Measurements from ENCODE around the gene CFI. TPM values are rescaled to one million over a fixed set of nuclear protein-coding genes. Genes with fewer than 3 reads are reported as not detected.

Gene CFI
- total and polyA plus RNA-seq, 2 of the 8 experiments (the other 6 are each of a cell fraction or from before 2014, with no cell fraction given), result not detected

- FAIRE-seq (no peak), DNase-seq (ENCODE audit: low read depth in 1 of 2, low spot score in 2 of 2) (no peak)
- no peak overlapping the region for H3K23ac ChIP-seq (ENCODE audit: insufficient read length)
- H3K4me3 ChIP-seq (ENCODE audit: extremely low read depth in 1 of 4, insufficient read depth in 2 of 4, low read depth in 3 of 4, low read length in 4 of 4), result no peak overlapping the region
- no peak overlapping the region for H3K56ac ChIP-seq (replicated peaks; ENCODE audit: insufficient read length, low read depth, low read length)
- H3K79me2 ChIP-seq (ENCODE audit: control insufficient read depth in 1 of 2, insufficient read depth in 2 of 2, low read length in 2 of 2), result no peaks in the 10 kb centered on the region
- H2BK12ac ChIP-seq (ENCODE audit: low read depth, low read length), result no peak overlapping the region
- no peak overlapping the region for H2BK20ac ChIP-seq (ENCODE audit: low read length)
- H3K18ac ChIP-seq (ENCODE audit: extremely low read depth, low read length), result no peak overlapping the region
- H2AFZ ChIP-seq (ENCODE audit: low read length), result no peak overlapping the region
- H3K4me1 ChIP-seq (replicated peaks in 1 of 4; ENCODE audit: control insufficient read depth in 3 of 4, insufficient read depth in 4 of 4, low read length in 3 of 4), result no peaks in the 10 kb centered on the region
- no peaks in the 10 kb centered on the region for H4K20me1 ChIP-seq (replicated peaks in 1 of 2; ENCODE audit: control insufficient read depth in 1 of 2, insufficient read depth in 2 of 2, low read length in 2 of 2)
- H3K4ac ChIP-seq (replicated peaks; ENCODE audit: insufficient read length, low read depth, low read length), result no peak overlapping the region
- no peak overlapping the region for H3K14ac ChIP-seq (ENCODE audit: insufficient read length)
- no peak overlapping the region for H3K27ac ChIP-seq (ENCODE audit: low read depth, low read length)
- no peak overlapping the region for H2BK5ac ChIP-seq (ENCODE audit: low read depth, low read length)
- H3K4me2 ChIP-seq (ENCODE audit: insufficient read depth in 1 of 2, low read depth in 2 of 2, low read length in 2 of 2), result no peak overlapping the region
- no peak overlapping the region for H2BK15ac ChIP-seq (ENCODE audit: low read length)
- H3K23me2 ChIP-seq (ENCODE audit: low read depth, low read length), result no peaks in the 10 kb centered on the region
- H3K9me3 ChIP-seq (ENCODE audit: insufficient read depth in 2 of 2, low read depth in 1 of 2, low read length in 1 of 2), result no peaks in the 10 kb centered on the region
- no peaks in the 10 kb centered on the region for H3K27me3 ChIP-seq (replicated peaks in 1 of 4; ENCODE audit: control insufficient read depth in 3 of 4, extremely low read depth in 1 of 4, insufficient read depth in 3 of 4, low read length in 3 of 4)
- no peak overlapping the region for H4K8ac ChIP-seq (ENCODE audit: extremely low read depth, insufficient read depth, low read length)
- ChIA-PET CTCF (ENCODE audit: partially characterized antibody) (no interaction called here), POLR2A (ENCODE audit: partially characterized antibody) (no interaction called here)
- H2AK5ac ChIP-seq (ENCODE audit: low read depth, low read length), result no peak overlapping the region
- H3K79me1 ChIP-seq (ENCODE audit: low read depth, low read length), result no peaks in the 10 kb centered on the region
- H3K9ac ChIP-seq (replicated peaks in 1 of 4; ENCODE audit: extremely low read depth in 1 of 4, low read depth in 3 of 4, low read length in 3 of 4), result no peak overlapping the region
- WGBS, 2 experiments (ENCODE audit: extremely low coverage in 1 of 2, insufficient coverage in 1 of 2, insufficient read length in 1 of 2, insufficient replicate concordance in 2 of 2, low coverage in 1 of 2, low lambda C conversion rate in 2 of 2, missing lambda C conversion rate in 1 of 2), result 93% methylated on average over 1 of the region's 1 CpG; no CpG with 5 or more reads in 1 of the 2 experiments
- H2BK120ac ChIP-seq (replicated peaks; ENCODE audit: low read depth, low read length), result no peak overlapping the region
- H4K91ac ChIP-seq (replicated peaks; ENCODE audit: insufficient read length, low read length), result no peak overlapping the region
- no peaks in the 10 kb centered on the region for H3K36me3 ChIP-seq (ENCODE audit: control insufficient read depth in 2 of 4, insufficient read depth in 4 of 4, low read length in 3 of 4)
- no peak overlapping the region for H4K5ac ChIP-seq (ENCODE audit: insufficient read length, low read depth, low read length)
- TF ChIP-seq E2F6 (IDR thresholded peaks at IDR 0.05) (no peak), NRF1 (IDR thresholded peaks at IDR 0.05; ENCODE audit: low read depth, low read length) (no peak), SRF (IDR thresholded peaks at IDR 0.05; ENCODE audit: low read depth, low read length) (no peak)
Measured at GRCh38 chr4:109786846-109787245, 15.0 kb downstream of the CFI start.

Data from H1 (cell line).